Chondrocyte (in vitro differentiated cells): Measurements from ENCODE around the gene WEE1. TPM values are rescaled to one million over a fixed set of nuclear protein-coding genes. Genes with fewer than 3 reads are reported as not detected.
"Not testable (repeated sequence)": the region's sequence is repeated elsewhere in the genome, so short reads cannot be mapped to it uniquely, and the experiment has no call there.

Experiments used
- DNase-seq: peaks from one replicate; pipeline ENCODE4 v3.0.0; 2021; ENCODE audit warnings: mixed read lengths, low spot score
- H3K27ac Mint-ChIP-seq: one replicate; pipeline ENCODE4 v1.8.0; 2021; ENCODE audit warnings: mild to moderate bottlenecking, moderate library complexity, mixed read lengths; ENCODE audit not compliant: unreplicated experiment
- H3K27me3 Mint-ChIP-seq: 2 replicates; pipeline ENCODE4 v1.8.0; 2021; ENCODE audit warnings: low read depth, mixed read lengths
- H3K36me3 Mint-ChIP-seq: 2 replicates; pipeline ENCODE4 v1.8.0; 2021; ENCODE audit warnings: low read depth, mixed read lengths
- H3K4me1 Mint-ChIP-seq: 2 replicates; pipeline ENCODE4 v1.8.0; 2021; ENCODE audit warnings: low read depth, mild to moderate bottlenecking, mixed read lengths
- H3K4me3 Mint-ChIP-seq: one replicate; pipeline ENCODE4 v1.8.0; 2021; ENCODE audit warnings: mild to moderate bottlenecking, moderate library complexity, mixed read lengths; ENCODE audit not compliant: unreplicated experiment
- H3K9me3 Mint-ChIP-seq: 2 replicates; pipeline ENCODE4 v1.8.0; 2021; ENCODE audit warnings: low read depth, mixed read lengths
- total RNA-seq: library from RNA; stranded (reverse); gene quantifications from 3 replicates; pipeline ENCODE4 v1.2.1, GENCODE V29; 2021
- TF ChIP-seq, protein P1 (sequence below): fragments of 200-600 bp; sonication (generic); IDR thresholded peaks from 2 replicates; pipeline ENCODE4 v1.5.0; 2021; ENCODE audit warnings: antibody characterized with exemption, mild to moderate bottlenecking, moderate library complexity

Gene WEE1
- total RNA-seq, 1 donor from 2014 or later = 17.8 TPM

DNA sequence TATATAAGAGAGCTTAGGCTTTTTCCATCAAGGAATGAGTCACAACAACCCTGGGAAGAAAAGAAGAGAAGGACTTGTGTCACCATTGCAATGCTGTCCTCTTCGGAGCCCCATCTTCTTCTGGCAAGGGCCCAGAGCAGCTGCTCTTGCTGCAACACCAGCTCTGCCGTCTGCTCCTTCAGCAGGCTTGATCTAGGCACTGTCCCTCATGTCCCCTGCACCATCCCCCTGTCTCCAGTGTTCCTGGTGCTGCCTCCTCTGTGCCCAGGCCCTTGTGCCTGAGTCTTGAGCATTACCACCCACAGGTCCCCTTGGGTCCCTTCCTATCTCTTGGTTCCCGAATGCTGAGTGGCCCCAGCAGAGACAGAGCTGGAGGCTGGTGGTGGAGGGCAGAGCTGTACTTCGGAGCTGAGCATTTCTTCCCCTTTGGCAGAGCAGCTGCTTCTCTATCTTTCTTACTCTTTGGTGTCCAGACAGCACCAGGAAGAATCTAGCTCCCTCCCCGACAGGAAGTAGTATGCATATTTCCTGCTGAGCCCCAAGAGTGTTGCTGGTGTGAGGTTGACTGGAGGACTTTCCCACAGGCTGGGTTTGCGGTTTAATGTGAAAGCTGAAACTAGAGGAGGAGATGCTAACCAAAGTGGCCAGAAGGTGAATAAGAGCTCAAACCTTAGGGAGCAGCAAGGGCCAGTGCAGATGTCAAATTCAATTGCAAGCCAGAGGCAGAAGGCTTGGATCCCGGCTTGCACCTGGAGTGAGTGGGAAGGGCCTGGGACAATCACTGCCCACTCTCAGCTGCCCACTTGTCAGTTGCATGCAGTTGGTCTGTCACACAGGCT, 27.8 kb downstream of the WEE1 start:
- Mint-ChIP-seq H3K27ac (peak overlapping the region; percentile 78), H3K4me1 (peaks cover 19% of the 10 kb centered on the region), H3K36me3 (no peaks in the 10 kb centered on the region), H3K9me3 (no peaks in the 10 kb centered on the region), H3K4me3 (no peak overlapping the region), H3K27me3 (no peaks in the 10 kb centered on the region)
- DNase-seq = no peak
- TF ChIP-seq, protein P1, sequence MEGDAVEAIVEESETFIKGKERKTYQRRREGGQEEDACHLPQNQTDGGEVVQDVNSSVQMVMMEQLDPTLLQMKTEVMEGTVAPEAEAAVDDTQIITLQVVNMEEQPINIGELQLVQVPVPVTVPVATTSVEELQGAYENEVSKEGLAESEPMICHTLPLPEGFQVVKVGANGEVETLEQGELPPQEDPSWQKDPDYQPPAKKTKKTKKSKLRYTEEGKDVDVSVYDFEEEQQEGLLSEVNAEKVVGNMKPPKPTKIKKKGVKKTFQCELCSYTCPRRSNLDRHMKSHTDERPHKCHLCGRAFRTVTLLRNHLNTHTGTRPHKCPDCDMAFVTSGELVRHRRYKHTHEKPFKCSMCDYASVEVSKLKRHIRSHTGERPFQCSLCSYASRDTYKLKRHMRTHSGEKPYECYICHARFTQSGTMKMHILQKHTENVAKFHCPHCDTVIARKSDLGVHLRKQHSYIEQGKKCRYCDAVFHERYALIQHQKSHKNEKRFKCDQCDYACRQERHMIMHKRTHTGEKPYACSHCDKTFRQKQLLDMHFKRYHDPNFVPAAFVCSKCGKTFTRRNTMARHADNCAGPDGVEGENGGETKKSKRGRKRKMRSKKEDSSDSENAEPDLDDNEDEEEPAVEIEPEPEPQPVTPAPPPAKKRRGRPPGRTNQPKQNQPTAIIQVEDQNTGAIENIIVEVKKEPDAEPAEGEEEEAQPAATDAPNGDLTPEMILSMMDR = no peak

DNA sequence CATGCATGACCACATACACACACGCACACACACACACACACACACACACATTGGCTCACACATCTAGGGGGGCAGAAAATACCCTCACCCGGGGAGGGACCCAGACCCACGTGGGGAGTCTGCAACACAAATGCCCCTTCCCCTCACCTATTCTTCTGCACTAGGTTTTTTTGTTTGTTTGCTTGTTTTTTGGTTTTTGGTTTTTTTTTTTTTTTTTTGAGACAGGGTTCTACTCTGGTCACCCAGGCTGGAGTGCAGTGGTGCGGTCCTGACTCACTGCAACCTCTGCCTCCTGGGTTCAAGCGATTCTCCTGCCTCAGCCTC, 28.4 kb downstream of the WEE1 start:
- Mint-ChIP-seq H3K27ac (peak overlapping the region; percentile 78), H3K27me3 (no peaks in the 10 kb centered on the region), H3K4me1 (peaks cover 19% of the 10 kb centered on the region), H3K4me3 (no peak overlapping the region), H3K9me3 (no peaks in the 10 kb centered on the region), H3K36me3 (no peaks in the 10 kb centered on the region)
- no peak for DNase-seq
- TF ChIP-seq, protein P1 = no peak

DNA sequence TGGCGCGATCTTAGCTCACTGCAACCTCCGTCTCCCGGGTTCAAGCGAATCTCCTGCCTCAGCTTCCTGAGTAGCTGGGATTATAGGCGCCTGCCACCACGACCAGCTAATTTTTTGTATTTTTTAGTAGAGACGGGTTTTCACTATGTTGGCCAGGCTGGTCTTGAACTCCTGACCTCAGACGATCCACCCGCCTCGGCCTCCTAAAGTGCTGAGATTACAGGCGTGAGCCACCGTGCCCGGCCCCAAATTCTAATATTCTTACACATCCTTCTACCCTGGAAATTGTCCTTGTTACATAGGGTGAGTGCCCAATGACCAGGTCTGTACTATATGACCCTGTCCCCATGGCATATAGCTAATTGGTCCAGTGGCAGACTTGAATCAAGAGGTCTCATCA, 29.7 kb downstream of the WEE1 start:
- not testable (repeated sequence) for H3K9me3 Mint-ChIP-seq, H3K27ac Mint-ChIP-seq, H3K36me3 Mint-ChIP-seq, H3K4me3 Mint-ChIP-seq, DNase-seq, H3K27me3 Mint-ChIP-seq
- H3K4me1 Mint-ChIP-seq = peaks cover 19% of the 10 kb centered on the region

DNA sequence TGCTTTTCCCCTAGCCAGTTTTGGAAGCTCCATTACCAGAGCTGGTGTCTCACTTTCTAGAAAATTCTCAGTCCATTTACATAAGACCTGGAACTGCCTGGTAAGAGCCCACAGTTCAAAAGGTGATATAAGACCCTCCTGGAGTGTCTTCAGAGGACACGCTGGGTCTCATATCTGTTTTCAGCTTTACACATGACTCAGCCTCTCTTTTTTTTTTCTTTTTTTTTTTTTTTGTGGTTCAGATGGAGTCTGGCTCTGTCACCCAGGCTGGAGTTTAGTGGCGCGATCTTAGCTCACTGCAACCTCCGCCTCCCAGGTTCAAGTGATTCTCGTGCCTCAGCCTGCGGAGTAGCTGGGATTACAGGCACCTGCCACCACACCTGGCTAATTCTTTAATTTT, 30.7 kb downstream of the WEE1 start:
- no peak overlapping the region for H3K4me3 Mint-ChIP-seq
- H3K4me1 Mint-ChIP-seq = peaks cover 19% of the 10 kb centered on the region
- TF ChIP-seq, protein P1 = no peak
- H3K27me3 Mint-ChIP-seq = no peaks in the 10 kb centered on the region
- DNase-seq = no peak
- no peaks in the 10 kb centered on the region for H3K36me3 Mint-ChIP-seq
- H3K9me3 Mint-ChIP-seq = no peaks in the 10 kb centered on the region
- H3K27ac Mint-ChIP-seq = no peak overlapping the region

DNA sequence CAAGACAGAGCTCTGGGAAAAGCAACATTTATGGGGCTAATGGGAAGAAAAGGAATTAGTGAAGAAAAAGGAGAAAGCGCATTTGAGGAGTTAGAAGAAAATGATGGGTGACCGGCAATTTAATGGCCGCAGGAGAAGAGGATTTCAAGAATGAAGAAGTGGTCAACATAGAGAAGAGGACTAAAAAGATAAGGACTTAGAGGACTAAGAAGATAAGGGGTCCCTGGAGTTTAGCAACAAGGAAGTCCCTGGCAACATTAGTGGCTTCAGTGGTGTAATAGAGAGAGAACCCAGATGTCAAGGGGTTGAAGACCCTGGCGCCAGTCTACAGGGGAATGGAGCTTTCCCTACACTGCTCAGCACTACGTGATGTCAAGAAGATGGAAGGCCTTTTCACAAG, 32.3 kb downstream of the WEE1 start:
- Mint-ChIP-seq H3K27me3 (no peaks in the 10 kb centered on the region), H3K27ac (no peak overlapping the region), H3K36me3 (no peaks in the 10 kb centered on the region), H3K4me3 (no peak overlapping the region), H3K9me3 (no peaks in the 10 kb centered on the region), H3K4me1 (peaks cover 16% of the 10 kb centered on the region)
- DNase-seq = no peak
- TF ChIP-seq, protein P1 = no peak
